ENCODE measurements around the gene ZC3H6.

The ZC3H6 gene, protein sequence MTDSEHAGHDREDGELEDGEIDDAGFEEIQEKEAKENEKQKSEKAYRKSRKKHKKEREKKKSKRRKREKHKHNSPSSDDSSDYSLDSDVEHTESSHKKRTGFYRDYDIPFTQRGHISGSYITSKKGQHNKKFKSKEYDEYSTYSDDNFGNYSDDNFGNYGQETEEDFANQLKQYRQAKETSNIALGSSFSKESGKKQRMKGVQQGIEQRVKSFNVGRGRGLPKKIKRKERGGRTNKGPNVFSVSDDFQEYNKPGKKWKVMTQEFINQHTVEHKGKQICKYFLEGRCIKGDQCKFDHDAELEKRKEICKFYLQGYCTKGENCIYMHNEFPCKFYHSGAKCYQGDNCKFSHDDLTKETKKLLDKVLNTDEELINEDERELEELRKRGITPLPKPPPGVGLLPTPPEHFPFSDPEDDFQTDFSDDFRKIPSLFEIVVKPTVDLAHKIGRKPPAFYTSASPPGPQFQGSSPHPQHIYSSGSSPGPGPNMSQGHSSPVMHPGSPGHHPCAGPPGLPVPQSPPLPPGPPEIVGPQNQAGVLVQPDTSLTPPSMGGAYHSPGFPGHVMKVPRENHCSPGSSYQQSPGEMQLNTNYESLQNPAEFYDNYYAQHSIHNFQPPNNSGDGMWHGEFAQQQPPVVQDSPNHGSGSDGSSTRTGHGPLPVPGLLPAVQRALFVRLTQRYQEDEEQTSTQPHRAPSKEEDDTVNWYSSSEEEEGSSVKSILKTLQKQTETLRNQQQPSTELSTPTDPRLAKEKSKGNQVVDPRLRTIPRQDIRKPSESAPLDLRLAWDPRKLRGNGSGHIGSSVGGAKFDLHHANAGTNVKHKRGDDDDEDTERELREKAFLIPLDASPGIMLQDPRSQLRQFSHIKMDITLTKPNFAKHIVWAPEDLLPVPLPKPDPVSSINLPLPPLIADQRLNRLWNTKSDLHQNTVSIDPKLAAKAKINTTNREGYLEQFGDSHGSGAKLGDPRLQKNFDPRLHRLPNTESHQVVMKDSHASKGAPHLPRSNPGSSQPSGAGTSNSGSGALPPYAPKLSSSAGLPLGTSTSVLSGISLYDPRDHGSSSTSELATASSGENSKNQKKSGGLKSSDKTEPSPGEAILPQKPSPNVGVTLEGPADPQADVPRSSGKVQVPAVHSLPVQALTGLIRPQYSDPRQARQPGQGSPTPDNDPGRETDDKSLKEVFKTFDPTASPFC

GRCh38 chr2:112275311-112275886, at the start of gene ZC3H6:
TSS of gene ZC3H6 (plus strand) at chr2:112275597. CDS start at chr2:112275995, 398 bp downstream.
- DNase-seq: peak; percentile 96 to 98

DNA sequence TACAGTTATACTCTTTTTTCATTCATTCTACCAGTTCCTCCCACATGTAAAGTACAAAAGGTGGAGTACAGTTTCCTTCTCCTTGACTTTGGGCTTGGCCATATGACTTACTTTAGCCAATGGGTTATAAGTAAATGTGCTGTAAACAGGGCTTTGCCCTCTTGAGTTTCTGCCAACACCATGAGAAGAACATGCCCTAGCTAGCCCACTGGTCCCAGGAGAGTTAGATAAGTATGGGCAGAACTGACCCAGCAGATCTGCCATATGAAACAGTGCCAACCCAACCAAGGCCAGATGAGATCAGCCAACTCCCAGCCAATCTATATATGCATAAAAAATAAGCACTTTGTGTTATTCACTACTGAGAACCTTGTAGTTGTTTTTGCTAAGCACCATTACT, 46.0 kb upstream of the ZC3H6 start:
- DNase-seq: peak in 1 of 2 experiments; percentile 4

- DNase-seq: no peak
Measured at GRCh38 chr2:112230371-112230770, 45.0 kb upstream of the ZC3H6 start.

- DNase-seq: no peak
Measured at GRCh38 chr2:112239862-112240261, 35.5 kb upstream of the ZC3H6 start.

DNA sequence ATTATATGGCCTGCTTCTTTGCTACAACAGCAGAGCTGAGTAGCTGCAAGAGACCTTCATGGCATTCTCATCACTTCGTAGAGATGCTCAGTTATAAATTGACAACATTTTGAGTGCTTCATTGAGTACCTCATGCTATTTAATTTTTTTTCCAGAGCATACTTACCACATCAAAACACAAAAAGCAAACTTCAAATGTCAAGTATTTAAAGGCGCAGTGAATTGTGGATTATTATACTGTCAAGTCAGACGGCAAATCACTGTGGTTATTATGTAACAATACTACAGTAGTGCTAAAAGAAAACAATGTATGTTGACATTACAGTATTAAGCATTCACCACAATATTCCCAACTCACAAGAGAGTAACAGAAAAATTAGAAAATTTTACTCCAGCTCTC, 33.0 kb upstream of the ZC3H6 start:
- no peak for DNase-seq

DNA sequence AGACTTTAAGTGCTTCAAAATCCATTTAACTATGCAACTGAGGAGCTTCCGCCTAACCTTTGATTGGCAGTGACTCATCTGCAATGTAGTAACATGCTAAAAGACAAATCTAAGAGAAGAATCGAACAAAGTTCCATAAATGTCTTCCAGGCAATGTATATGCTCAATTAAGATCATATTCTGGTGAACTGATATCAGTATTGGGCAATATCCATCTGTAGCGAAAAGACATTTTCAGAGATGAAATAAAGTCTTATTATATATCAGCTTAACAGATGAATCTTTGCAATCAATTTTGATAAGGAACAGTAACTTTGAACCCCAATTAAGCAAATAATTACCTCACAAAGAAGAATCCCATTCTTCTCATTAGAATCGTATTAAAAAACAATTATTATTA, 32.2 kb upstream of the ZC3H6 start:
- no peak for DNase-seq

- no peak for DNase-seq
Measured at GRCh38 chr2:112244854-112245253, 30.5 kb upstream of the ZC3H6 start.

DNA sequence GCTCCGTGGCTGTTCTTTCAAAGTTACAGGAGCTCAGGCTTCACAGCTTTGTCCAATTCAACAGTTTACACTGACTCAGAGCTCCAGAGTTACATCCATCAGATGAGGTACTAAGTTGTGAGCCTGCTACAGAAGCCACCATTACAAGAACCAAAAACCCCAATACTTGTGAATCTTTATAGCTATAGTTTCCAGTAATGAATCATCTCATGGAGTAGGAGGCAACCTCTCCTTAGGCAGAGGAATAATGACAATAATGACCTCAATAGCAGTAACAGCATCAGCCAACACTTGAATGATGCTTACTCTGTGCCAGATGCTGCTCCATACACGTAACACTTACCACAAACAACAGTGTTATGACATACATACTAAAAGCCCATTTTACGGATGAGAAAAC, 24.1 kb upstream of the ZC3H6 start:
- no peak for DNase-seq

GRCh38 chr2:112253261-112253815, 22.1 kb upstream of the ZC3H6 start:
- no peak for DNase-seq

DNA sequence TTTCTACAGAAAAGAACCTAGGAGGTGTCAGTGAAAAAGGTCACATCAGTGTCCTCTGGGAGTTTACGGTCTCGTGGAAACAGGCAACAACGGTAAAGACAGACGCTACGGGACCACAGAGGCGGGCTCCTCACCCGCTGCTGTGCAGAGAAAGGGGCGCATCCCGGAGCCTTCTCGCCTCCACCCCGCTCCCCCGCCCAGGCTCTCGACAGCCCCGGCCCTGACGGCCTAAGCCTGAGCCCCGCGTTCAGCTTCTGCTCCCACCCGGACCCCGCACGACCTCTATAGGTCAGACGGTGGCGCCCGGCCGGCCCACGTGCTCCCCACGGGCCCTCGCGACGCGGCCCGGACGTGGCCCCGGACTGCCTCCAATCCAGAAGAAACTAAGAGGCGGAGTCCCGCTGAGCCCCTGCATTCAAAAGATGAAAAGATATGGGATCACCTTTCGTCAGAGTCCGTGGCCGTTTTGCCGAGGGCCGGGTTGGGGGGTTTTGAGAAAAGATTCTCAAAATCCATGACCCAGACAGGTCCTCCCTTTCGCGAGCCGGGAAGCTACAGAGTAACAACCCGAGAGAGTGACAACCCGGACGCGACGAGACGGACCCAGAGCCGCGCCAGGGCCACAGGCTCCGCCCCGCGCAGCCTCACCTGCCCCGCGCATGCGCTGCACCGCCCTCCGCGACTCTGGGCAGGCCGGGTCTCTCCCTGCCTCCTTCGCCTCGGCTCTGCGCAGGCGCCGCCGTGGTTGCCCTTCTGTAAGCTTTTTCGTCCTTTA, 20.7 kb upstream of the ZC3H6 start, which contains the start of gene ZC3H8:
TSS of gene ZC3H8 (minus strand) at position 577 of the 775 bp plus-strand sequence. CDS start at position 516, 61 bp downstream.
- DNase-seq: peak; percentile 92 to 93

DNA sequence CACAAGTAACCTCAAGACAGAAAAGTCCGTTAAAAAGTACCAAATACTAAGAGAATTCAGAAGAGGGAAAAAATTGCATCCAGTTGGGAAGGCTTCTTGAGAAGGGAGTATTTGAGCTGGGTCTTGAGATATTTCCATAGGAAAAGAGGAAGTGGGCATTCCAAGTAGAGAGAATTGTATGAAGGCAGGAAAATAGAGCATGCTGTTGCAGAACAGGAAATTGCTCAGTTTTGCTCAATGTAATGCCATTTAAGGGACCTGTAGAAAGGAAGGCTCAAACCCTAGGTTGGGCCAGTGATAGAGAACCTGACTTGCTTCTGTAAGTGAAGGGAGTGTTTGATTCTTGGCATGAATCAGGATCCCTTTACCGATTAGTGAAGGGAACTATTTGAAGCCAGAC, 19.5 kb upstream of the ZC3H6 start:
- DNase-seq: no peak

GRCh38 chr2:112256654-112257053, 18.7 kb upstream of the ZC3H6 start:
- DNase-seq: no peak

DNA sequence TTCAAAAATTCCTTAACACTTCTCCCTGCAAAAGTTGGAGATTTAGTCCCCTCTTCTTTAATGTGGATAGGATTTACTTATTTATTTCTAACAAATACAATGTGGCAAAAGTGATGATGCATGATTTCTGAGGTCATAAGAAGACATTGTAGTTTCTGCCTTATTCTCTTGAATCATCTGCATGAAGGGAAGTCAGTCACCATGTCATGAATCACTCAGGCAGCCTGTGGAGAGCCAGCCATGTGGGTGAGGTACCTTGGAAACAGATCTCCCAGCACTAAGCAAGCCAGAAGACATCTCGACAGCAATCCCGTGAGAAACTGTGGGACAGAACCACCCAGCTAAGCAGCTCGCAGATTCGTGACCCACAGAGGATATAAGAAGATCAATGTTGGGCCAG, 17.8 kb upstream of the ZC3H6 start:
- DNase-seq: no peak

DNA sequence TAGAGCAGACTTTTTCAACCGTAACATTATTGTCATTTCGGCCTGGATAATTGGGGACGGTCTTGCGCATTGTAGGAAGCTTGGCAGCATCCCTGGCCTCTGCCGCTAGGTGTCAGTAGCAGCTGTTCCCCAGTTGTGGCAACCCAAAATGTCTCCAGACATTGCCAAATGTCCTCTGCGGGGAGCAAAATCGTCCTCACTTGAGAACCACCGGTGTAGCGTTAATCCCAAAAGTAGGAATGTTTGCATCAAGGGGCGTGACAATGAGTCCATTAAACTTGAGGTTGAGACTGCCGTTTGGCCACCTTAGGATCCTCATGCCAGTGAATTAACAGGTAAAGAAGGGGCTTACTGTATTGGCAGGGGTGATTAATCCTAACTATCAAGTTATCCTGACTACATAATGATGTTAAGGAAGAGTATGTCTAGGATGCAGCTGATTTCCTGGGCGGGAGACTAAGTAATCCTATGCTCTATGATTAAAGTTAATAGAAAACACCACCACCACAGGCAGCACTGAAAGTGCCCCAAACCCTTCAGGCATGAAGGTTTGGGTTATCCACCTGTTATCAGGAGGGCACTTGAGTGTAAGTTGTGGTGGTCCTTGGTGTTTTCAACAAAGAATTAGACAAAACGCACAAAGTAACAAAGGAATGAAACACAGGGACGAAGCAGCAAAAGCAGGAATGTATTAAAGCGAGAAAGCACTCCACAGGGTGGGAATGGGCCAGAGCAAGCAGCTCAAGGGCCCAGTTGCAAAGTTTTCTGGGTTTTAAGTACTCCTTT, 15.7 kb upstream of the ZC3H6 start:
- DNase-seq: peak; percentile 48 to 76

- DNase-seq: no peak
Measured at GRCh38 chr2:112260295-112260625, 15.1 kb upstream of the ZC3H6 start.

DNA sequence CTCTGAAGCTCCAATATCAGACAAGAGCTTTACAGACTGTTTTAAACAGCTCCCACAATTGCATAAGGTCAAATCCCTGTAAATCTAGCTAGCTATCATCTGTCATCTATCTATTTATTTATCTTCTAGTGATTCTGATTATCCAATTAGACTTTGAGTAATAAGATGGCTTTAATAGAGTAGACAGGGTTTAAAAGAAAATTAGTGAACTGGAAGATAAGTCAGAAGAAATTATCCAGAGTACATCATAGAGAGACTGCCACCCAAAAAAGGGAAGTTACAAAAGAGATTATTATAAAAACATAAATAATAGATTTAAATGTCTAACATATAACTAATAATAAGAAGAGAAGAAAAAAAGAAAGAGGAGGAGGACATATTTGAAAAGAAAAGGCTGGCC, 12.5 kb upstream of the ZC3H6 start:
- no peak for DNase-seq

DNA sequence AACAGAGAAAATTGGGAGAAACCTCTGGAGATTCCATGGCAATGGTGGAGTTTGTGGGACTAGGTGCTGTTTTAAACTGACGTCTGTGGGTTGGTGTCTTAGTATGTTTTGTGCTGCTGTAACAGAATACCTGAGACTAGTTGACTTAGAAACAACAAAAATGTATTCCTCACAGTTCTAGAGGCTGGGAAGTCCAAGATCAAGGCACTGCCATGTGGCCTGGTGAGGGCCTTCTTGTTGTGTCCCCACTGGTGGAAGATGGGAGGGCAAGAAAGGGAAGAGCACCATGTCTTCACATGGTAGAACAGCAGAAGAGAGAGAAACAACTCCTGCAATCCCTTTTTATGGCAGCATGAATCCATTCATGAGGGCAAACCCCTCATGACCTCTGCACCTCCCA, 6.8 kb upstream of the ZC3H6 start:
- no peak for DNase-seq

GRCh38 chr2:112272669-112273068, 2.7 kb upstream of the ZC3H6 start:
- DNase-seq: no peak

- no peak for DNase-seq
Measured at GRCh38 chr2:112273349-112273748, 2.0 kb upstream of the ZC3H6 start.

DNA sequence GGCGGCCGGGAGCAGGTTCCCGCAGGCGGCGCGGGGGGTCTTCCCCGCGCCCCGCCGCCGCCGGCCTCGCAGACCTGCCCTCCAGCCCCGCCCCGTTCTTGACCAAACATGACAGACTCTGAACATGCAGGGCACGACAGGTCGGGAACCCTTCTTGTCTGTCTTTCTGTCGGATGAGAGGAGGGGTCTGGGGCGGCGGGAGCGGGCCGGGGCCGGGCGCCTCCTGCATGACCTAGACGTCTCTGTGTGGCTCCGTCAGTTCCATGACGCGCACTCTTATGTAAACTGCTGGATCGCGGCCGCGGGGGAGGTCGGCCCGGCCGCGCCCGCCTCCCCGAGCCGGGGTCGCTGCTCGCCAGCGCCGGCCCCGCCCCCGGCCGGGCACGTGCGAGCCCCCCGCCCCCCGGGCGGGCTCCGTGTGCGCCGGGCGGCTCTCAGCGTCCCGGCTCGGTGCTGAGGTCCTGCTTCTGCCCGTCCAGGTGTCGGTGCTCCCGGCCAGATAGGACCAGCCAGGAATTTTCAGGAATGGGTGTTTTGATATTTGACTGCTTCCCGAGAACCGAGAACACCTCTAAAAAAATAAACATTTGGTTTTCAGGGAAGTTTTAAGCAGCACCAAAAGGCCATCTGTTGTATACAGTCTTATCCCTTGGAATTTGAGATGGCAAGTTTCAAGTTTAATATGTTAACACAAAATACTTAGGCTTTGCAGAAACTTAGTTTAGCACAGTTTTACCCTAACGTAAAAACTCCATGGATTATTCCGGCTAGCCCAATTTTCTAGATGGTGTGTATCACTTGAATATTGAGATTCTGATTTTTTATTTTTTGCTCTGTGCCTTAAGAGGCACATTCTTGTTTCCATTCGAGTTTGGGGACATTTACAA, 733 bp downstream of the ZC3H6 start:
- peak; percentile 71 to 88 for DNase-seq
